Measurements from ENCODE around the gene DCUN1D2. TPM values are rescaled to one million over a fixed set of nuclear protein-coding genes. Genes with fewer than 3 reads are reported as not detected.

The DCUN1D2 gene
- total RNA-seq, 1 donor from 2014 or later = 29.0 TPM

- no peak overlapping the region for H3K4me3 Mint-ChIP-seq (ENCODE audit: unreplicated experiment)
- peaks cover 36% of the 10 kb centered on the region for H3K36me3 Mint-ChIP-seq (ENCODE audit: unreplicated experiment)
These were observed 6.7 kb upstream of the DCUN1D2 start for GRCh38 chr13:113497217-113497616.

DNA sequence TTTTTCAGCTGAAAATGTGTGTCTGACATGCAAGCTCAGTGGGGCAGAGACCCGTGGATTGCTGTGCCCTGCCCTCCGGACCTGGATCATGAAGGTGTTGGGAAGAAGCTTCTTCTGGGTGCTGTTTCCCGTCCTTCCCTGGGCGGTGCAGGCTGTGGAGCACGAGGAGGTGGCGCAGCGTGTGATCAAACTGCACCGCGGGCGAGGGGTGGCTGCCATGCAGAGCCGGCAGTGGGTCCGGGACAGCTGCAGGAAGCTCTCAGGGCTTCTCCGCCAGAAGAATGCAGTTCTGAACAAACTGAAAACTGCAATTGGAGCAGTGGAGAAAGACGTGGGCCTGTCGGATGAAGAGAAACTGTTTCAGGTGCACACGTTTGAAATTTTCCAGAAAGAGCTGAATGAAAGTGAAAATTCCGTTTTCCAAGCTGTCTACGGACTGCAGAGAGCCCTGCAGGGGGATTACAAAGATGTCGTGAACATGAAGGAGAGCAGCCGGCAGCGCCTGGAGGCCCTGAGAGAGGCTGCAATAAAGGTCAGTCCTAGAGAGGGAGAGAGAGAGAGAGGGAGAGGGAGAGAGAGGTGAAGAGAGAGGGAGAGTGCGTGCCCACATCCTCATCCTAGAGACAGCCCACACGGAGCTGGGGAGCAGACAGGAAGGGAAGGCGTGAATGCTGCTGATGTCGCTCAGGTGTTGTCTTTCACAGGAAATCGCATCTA lies 5.1 kb upstream of the DCUN1D2 start:
- peak overlapping the region; percentile 67 for H3K4me3 Mint-ChIP-seq (ENCODE audit: unreplicated experiment)
- H3K27me3 Mint-ChIP-seq (ENCODE audit: unreplicated experiment) = no peaks in the 10 kb centered on the region
- H3K36me3 Mint-ChIP-seq (ENCODE audit: unreplicated experiment) = peaks cover 30% of the 10 kb centered on the region
- peak; percentile 83 for DNase-seq (ENCODE audit: extremely low spot score, unreplicated experiment)
- TF ChIP-seq, protein P1, sequence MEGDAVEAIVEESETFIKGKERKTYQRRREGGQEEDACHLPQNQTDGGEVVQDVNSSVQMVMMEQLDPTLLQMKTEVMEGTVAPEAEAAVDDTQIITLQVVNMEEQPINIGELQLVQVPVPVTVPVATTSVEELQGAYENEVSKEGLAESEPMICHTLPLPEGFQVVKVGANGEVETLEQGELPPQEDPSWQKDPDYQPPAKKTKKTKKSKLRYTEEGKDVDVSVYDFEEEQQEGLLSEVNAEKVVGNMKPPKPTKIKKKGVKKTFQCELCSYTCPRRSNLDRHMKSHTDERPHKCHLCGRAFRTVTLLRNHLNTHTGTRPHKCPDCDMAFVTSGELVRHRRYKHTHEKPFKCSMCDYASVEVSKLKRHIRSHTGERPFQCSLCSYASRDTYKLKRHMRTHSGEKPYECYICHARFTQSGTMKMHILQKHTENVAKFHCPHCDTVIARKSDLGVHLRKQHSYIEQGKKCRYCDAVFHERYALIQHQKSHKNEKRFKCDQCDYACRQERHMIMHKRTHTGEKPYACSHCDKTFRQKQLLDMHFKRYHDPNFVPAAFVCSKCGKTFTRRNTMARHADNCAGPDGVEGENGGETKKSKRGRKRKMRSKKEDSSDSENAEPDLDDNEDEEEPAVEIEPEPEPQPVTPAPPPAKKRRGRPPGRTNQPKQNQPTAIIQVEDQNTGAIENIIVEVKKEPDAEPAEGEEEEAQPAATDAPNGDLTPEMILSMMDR (IDR thresholded peaks at IDR 0.05) = no peak
- H3K9me3 Mint-ChIP-seq (ENCODE audit: unreplicated experiment) = no peaks in the 10 kb centered on the region
- peak overlapping the region; percentile 80 for H3K27ac Mint-ChIP-seq (ENCODE audit: unreplicated experiment)
- H3K4me1 Mint-ChIP-seq (ENCODE audit: unreplicated experiment) = peaks cover 52% of the 10 kb centered on the region

More at GRCh38 chr13:113497217-113497616, 6.7 kb upstream of the DCUN1D2 start:
- H3K4me1 Mint-ChIP-seq (ENCODE audit: unreplicated experiment) = peaks cover 46% of the 10 kb centered on the region
- H3K9me3 Mint-ChIP-seq (ENCODE audit: unreplicated experiment) = no peaks in the 10 kb centered on the region
- DNase-seq (ENCODE audit: extremely low spot score, unreplicated experiment) = no peak
- H3K27me3 Mint-ChIP-seq (ENCODE audit: unreplicated experiment) = no peaks in the 10 kb centered on the region
- H3K27ac Mint-ChIP-seq (ENCODE audit: unreplicated experiment) = no peak overlapping the region
- TF ChIP-seq, protein P1 (IDR thresholded peaks at IDR 0.05) = no peak

- DNase-seq (ENCODE audit: extremely low spot score, unreplicated experiment) = peak; percentile 54
- peak overlapping the region; percentile 80 for H3K27ac Mint-ChIP-seq (ENCODE audit: unreplicated experiment)
- TF ChIP-seq, protein P1 (IDR thresholded peaks at IDR 0.05) = no peak
- H3K27me3 Mint-ChIP-seq (ENCODE audit: unreplicated experiment) = no peaks in the 10 kb centered on the region
- peaks cover 68% of the 10 kb centered on the region for H3K4me1 Mint-ChIP-seq (ENCODE audit: unreplicated experiment)
- H3K9me3 Mint-ChIP-seq (ENCODE audit: unreplicated experiment) = no peaks in the 10 kb centered on the region
- H3K36me3 Mint-ChIP-seq (ENCODE audit: unreplicated experiment) = peaks cover 12% of the 10 kb centered on the region
- H3K4me3 Mint-ChIP-seq (ENCODE audit: unreplicated experiment) = peak overlapping the region; percentile 83
These were observed 2.9 kb upstream of the DCUN1D2 start for GRCh38 chr13:113493315-113493951.

GRCh38 chr13:113491982-113492381 lies 1.5 kb upstream of the DCUN1D2 start:
- Mint-ChIP-seq H3K36me3 (ENCODE audit: unreplicated experiment) (peaks cover 4% of the 10 kb centered on the region), H3K4me3 (ENCODE audit: unreplicated experiment) (peak overlapping the region; percentile 83), H3K27ac (ENCODE audit: unreplicated experiment) (peak overlapping the region; percentile 80), H3K9me3 (ENCODE audit: unreplicated experiment) (no peaks in the 10 kb centered on the region), H3K4me1 (ENCODE audit: unreplicated experiment) (peaks cover 76% of the 10 kb centered on the region), H3K27me3 (ENCODE audit: unreplicated experiment) (no peaks in the 10 kb centered on the region)
- DNase-seq (ENCODE audit: extremely low spot score, unreplicated experiment) = peak; percentile 51
- TF ChIP-seq, protein P1 (IDR thresholded peaks at IDR 0.05) = no peak

DNA sequence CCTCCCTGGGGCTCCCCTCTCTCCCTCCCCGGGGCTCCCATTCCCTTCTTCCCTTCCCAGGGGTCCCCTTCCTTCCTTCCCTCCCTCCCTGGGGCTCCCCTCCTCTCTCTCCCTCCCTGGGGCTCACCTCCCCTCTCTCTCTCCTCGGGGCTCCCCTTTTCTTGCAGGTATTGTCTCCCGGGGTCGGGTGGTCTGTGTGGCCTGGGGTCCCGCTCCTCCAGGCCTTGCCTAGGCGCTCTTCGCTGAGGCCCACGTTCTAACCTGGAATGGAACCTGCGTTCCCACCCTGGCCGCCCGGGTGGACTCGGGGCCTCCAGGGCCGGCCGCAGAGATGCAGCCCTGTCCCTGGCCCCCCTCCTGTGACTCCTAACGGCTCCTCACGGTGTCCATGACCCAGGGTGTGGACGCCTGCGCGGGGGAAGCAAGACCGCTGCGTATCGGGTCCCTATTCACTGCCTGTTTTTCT lies 940 bp upstream of the DCUN1D2 start:
- Mint-ChIP-seq H3K27me3 (ENCODE audit: unreplicated experiment) (no peaks in the 10 kb centered on the region), H3K4me3 (ENCODE audit: unreplicated experiment) (peak overlapping the region; percentile 83)

More for the DNA sequence above, 940 bp upstream of the DCUN1D2 start:
- DNase-seq (ENCODE audit: extremely low spot score, unreplicated experiment) = peak; percentile 83
- H3K4me1 Mint-ChIP-seq (ENCODE audit: unreplicated experiment) = peaks cover 75% of the 10 kb centered on the region
- H3K9me3 Mint-ChIP-seq (ENCODE audit: unreplicated experiment) = no peaks in the 10 kb centered on the region
- peak overlapping the region; percentile 80 for H3K27ac Mint-ChIP-seq (ENCODE audit: unreplicated experiment)
- H3K36me3 Mint-ChIP-seq (ENCODE audit: unreplicated experiment) = peaks cover 4% of the 10 kb centered on the region
- TF ChIP-seq, protein P1 (IDR thresholded peaks at IDR 0.05) = no peak

All from osteocyte (in vitro differentiated cells).